LNCaP clone FGC (cell line): ENCODE measurements around the gene PLD1.

Experiments used
- DNase-seq: peaks from one replicate; pipeline ENCODE4 v3.0.0-alpha.2; 2011; ENCODE audit warnings: low read depth
- H3K4me3 ChIP-seq: 2 replicates; pipeline ENCODE4 v1.5.1; 2011; ENCODE audit warnings: mild to moderate bottlenecking, low read depth, low read length, control low read depth
- TF ChIP-seq, protein P1 (sequence below): IDR thresholded peaks from 2 replicates; pipeline ENCODE4 v1.5.1; 2012; ENCODE audit warnings: mild to moderate bottlenecking; ENCODE audit not compliant: control insufficient read depth, insufficient read depth; ENCODE audit errors: extremely low read depth

PLD1 gene

GRCh38 chr3:171556148-171556547 lies 254.1 kb downstream of the PLD1 start:
- TF ChIP-seq, protein P1, sequence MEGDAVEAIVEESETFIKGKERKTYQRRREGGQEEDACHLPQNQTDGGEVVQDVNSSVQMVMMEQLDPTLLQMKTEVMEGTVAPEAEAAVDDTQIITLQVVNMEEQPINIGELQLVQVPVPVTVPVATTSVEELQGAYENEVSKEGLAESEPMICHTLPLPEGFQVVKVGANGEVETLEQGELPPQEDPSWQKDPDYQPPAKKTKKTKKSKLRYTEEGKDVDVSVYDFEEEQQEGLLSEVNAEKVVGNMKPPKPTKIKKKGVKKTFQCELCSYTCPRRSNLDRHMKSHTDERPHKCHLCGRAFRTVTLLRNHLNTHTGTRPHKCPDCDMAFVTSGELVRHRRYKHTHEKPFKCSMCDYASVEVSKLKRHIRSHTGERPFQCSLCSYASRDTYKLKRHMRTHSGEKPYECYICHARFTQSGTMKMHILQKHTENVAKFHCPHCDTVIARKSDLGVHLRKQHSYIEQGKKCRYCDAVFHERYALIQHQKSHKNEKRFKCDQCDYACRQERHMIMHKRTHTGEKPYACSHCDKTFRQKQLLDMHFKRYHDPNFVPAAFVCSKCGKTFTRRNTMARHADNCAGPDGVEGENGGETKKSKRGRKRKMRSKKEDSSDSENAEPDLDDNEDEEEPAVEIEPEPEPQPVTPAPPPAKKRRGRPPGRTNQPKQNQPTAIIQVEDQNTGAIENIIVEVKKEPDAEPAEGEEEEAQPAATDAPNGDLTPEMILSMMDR, result no peak
- no peak overlapping the region for H3K4me3 ChIP-seq
- DNase-seq, result no peak

- TF ChIP-seq, protein P1, result no peak
- no peak for DNase-seq
- H3K4me3 ChIP-seq, result no peak overlapping the region
Measured at GRCh38 chr3:171553086-171553485, 257.2 kb downstream of the PLD1 start.

GRCh38 chr3:171552531-171552930 lies 257.8 kb downstream of the PLD1 start:
- TF ChIP-seq, protein P1, result no peak
- no peak for DNase-seq
- H3K4me3 ChIP-seq, result no peak overlapping the region

DNA sequence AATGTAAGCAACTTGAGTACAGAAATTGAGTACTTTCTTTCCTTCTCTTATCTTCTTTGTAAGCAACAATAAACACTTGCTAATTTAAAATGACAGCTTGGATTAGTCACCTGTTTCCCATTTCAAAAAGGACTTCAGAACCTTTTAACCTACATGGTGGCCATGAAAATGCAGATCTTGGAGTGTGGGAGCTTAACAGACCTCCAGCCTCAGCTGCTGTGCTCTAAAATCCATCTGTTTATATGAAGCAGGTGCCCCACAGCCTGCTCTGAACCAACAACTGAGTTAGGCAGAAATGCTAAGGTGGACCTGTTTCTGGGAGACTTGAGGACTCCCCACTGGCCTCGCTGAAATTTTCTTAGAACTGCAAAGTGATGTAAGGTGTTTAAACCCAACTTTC lies 259.0 kb downstream of the PLD1 start:
- TF ChIP-seq, protein P1, result no peak
- no peak overlapping the region for H3K4me3 ChIP-seq
- DNase-seq, result no peak
